ENCODE data around the gene LRTM1.

Gene LRTM1

GRCh38 chr3:54917862-54918261 is 10.0 kb downstream of the LRTM1 start:
- no peaks in the 10 kb centered on the region for H3K27me3 Mint-ChIP-seq (ENCODE audit: low read depth)
- no peaks in the 10 kb centered on the region for H3K9me3 Mint-ChIP-seq
- H3K27ac Mint-ChIP-seq = no peak overlapping the region
- H3K4me1 Mint-ChIP-seq (ENCODE audit: low read depth) = no peaks in the 10 kb centered on the region
- no peaks in the 10 kb centered on the region for H3K36me3 Mint-ChIP-seq (ENCODE audit: low read depth)
- DNase-seq (ENCODE audit: low spot score) = no peak
- H3K4me3 Mint-ChIP-seq = no peak overlapping the region

- no peaks in the 10 kb centered on the region for H3K4me1 Mint-ChIP-seq (ENCODE audit: low read depth)
- no peak overlapping the region for H3K4me3 Mint-ChIP-seq
- no peak overlapping the region for H3K27ac Mint-ChIP-seq
- no peaks in the 10 kb centered on the region for H3K36me3 Mint-ChIP-seq (ENCODE audit: low read depth)
- H3K9me3 Mint-ChIP-seq = no peaks in the 10 kb centered on the region
- no peaks in the 10 kb centered on the region for H3K27me3 Mint-ChIP-seq (ENCODE audit: low read depth)
- DNase-seq (ENCODE audit: low spot score) = no peak
Observed at GRCh38 chr3:54917174-54917573, 10.7 kb downstream of the LRTM1 start.

GRCh38 chr3:54916732-54917131 is 11.1 kb downstream of the LRTM1 start:
- Mint-ChIP-seq H3K27me3 (ENCODE audit: low read depth) (no peaks in the 10 kb centered on the region), H3K36me3 (ENCODE audit: low read depth) (no peaks in the 10 kb centered on the region), H3K4me1 (ENCODE audit: low read depth) (no peaks in the 10 kb centered on the region), H3K9me3 (no peaks in the 10 kb centered on the region), H3K27ac (no peak overlapping the region), H3K4me3 (no peak overlapping the region)
- no peak for DNase-seq (ENCODE audit: low spot score)

GRCh38 chr3:54915976-54916375 is 11.9 kb downstream of the LRTM1 start:
- Mint-ChIP-seq H3K4me1 (ENCODE audit: low read depth) (no peaks in the 10 kb centered on the region), H3K27me3 (ENCODE audit: low read depth) (no peaks in the 10 kb centered on the region), H3K27ac (no peak overlapping the region)

DNA sequence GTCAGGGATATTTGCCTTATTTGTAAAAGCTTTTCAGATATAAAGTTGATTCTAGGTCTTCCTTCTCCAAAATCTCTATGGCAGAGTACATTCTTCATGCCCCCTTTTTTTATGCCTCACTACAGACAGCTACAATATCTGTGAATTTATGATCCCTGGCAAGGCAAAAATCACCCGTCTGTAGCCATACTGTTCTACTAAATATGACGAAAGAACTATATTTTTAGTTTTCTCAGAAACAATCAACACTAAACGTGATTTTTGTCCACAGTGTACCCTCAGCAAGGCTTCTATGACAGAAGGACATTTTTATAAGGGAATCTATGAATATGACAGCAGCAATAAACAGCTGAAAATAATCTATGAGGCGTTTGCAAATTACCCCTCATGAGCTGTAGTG is 12.7 kb downstream of the LRTM1 start:
- Mint-ChIP-seq H3K4me1 (ENCODE audit: low read depth) (no peaks in the 10 kb centered on the region), H3K27me3 (ENCODE audit: low read depth) (no peaks in the 10 kb centered on the region), H3K36me3 (ENCODE audit: low read depth) (no peaks in the 10 kb centered on the region), H3K27ac (no peak overlapping the region), H3K9me3 (no peaks in the 10 kb centered on the region), H3K4me3 (no peak overlapping the region)
- no peak for DNase-seq (ENCODE audit: low spot score)

More at GRCh38 chr3:54915976-54916375, 11.9 kb downstream of the LRTM1 start:
- Mint-ChIP-seq H3K9me3 (no peaks in the 10 kb centered on the region), H3K4me3 (no peak overlapping the region), H3K36me3 (ENCODE audit: low read depth) (no peaks in the 10 kb centered on the region)
- no peak for DNase-seq (ENCODE audit: low spot score)

- no peak overlapping the region for H3K4me3 Mint-ChIP-seq
- no peaks in the 10 kb centered on the region for H3K36me3 Mint-ChIP-seq (ENCODE audit: low read depth)
- H3K27ac Mint-ChIP-seq = no peak overlapping the region
- H3K27me3 Mint-ChIP-seq (ENCODE audit: low read depth) = no peaks in the 10 kb centered on the region
- no peaks in the 10 kb centered on the region for H3K9me3 Mint-ChIP-seq
- no peak for DNase-seq (ENCODE audit: low spot score)
- no peaks in the 10 kb centered on the region for H3K4me1 Mint-ChIP-seq (ENCODE audit: low read depth)
Observed at GRCh38 chr3:54914180-54914579, 13.7 kb downstream of the LRTM1 start.

DNA sequence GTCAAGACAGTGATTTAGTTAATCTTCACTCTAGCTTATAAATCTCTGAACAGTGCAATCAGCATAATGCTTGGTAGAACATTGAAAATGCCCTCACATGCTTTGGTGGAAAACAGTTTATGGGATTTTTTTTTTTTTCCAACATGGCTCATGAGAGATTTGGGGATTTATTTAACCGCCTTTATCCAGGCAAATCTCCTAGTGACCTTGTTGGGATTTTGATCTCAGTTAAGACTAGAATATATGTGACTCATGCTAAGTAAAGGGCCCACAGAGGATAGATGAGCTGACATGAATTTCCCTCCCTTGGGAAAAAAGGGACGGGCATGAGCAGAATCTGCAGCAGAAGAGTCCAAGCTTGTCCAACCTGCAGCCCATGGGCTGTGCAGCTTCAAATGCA is 18.7 kb downstream of the LRTM1 start:
- Mint-ChIP-seq H3K4me3 (no peak overlapping the region), H3K4me1 (ENCODE audit: low read depth) (no peaks in the 10 kb centered on the region)

DNA sequence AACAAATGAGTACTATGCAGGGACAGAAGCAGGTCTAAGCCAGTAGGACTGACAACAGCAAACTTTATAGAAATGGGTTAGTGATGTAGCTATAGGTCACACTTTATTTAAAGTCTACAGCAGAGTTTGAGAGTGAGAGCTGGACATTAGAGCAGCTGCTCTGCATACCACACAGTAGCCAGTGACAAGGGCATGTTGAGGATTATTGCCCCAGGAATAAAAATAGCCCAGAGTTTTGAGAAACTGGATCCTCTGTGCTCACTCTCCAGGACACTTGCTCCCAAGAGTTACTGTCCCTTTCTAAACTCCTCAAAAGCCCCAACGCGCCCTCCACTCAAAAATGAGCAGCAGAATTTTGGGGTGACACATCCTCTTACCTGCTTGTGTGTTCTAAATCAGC is 21.1 kb downstream of the LRTM1 start:
- Mint-ChIP-seq H3K4me3 (no peak overlapping the region), H3K27ac (no peak overlapping the region), H3K27me3 (ENCODE audit: low read depth) (no peaks in the 10 kb centered on the region), H3K4me1 (ENCODE audit: low read depth) (no peaks in the 10 kb centered on the region), H3K9me3 (no peaks in the 10 kb centered on the region), H3K36me3 (ENCODE audit: low read depth) (no peaks in the 10 kb centered on the region)
- DNase-seq (ENCODE audit: low spot score) = no peak

More for the DNA sequence above, 18.7 kb downstream of the LRTM1 start:
- Mint-ChIP-seq H3K27ac (no peak overlapping the region), H3K9me3 (no peaks in the 10 kb centered on the region), H3K27me3 (ENCODE audit: low read depth) (no peaks in the 10 kb centered on the region), H3K36me3 (ENCODE audit: low read depth) (no peaks in the 10 kb centered on the region)
- no peak for DNase-seq (ENCODE audit: low spot score)

GRCh38 chr3:54905920-54906319 is 21.9 kb downstream of the LRTM1 start:
- no peak for DNase-seq (ENCODE audit: low spot score)
- no peak overlapping the region for H3K27ac Mint-ChIP-seq
- no peaks in the 10 kb centered on the region for H3K4me1 Mint-ChIP-seq (ENCODE audit: low read depth)
- H3K36me3 Mint-ChIP-seq (ENCODE audit: low read depth) = no peaks in the 10 kb centered on the region
- no peaks in the 10 kb centered on the region for H3K27me3 Mint-ChIP-seq (ENCODE audit: low read depth)
- no peaks in the 10 kb centered on the region for H3K9me3 Mint-ChIP-seq
- H3K4me3 Mint-ChIP-seq = no peak overlapping the region

GRCh38 chr3:54905261-54905888 is 22.5 kb downstream of the LRTM1 start:
- no peaks in the 10 kb centered on the region for H3K27me3 Mint-ChIP-seq (ENCODE audit: low read depth)
- H3K36me3 Mint-ChIP-seq (ENCODE audit: low read depth) = no peaks in the 10 kb centered on the region
- H3K4me1 Mint-ChIP-seq (ENCODE audit: low read depth) = no peaks in the 10 kb centered on the region
- no peak overlapping the region for H3K4me3 Mint-ChIP-seq
- H3K9me3 Mint-ChIP-seq = no peaks in the 10 kb centered on the region
- no peak for DNase-seq (ENCODE audit: low spot score)
- no peak overlapping the region for H3K27ac Mint-ChIP-seq

GRCh38 chr3:54901906-54902685 is 25.8 kb downstream of the LRTM1 start:
- Mint-ChIP-seq H3K36me3 (ENCODE audit: low read depth) (no peaks in the 10 kb centered on the region), H3K27me3 (ENCODE audit: low read depth) (no peaks in the 10 kb centered on the region), H3K4me1 (ENCODE audit: low read depth) (no peaks in the 10 kb centered on the region), H3K9me3 (no peaks in the 10 kb centered on the region), H3K4me3 (no peak overlapping the region), H3K27ac (no peak overlapping the region)
- DNase-seq (ENCODE audit: low spot score) = no peak

GRCh38 chr3:54900838-54901591 is 26.8 kb downstream of the LRTM1 start:
- no peaks in the 10 kb centered on the region for H3K9me3 Mint-ChIP-seq
- H3K36me3 Mint-ChIP-seq (ENCODE audit: low read depth) = no peaks in the 10 kb centered on the region
- no peak overlapping the region for H3K4me3 Mint-ChIP-seq
- no peak overlapping the region for H3K27ac Mint-ChIP-seq
- H3K4me1 Mint-ChIP-seq (ENCODE audit: low read depth) = no peaks in the 10 kb centered on the region
- DNase-seq (ENCODE audit: low spot score) = no peak
- H3K27me3 Mint-ChIP-seq (ENCODE audit: low read depth) = no peaks in the 10 kb centered on the region

- no peaks in the 10 kb centered on the region for H3K36me3 Mint-ChIP-seq (ENCODE audit: low read depth)
- no peaks in the 10 kb centered on the region for H3K4me1 Mint-ChIP-seq (ENCODE audit: low read depth)
- no peaks in the 10 kb centered on the region for H3K9me3 Mint-ChIP-seq
- no peak overlapping the region for H3K27ac Mint-ChIP-seq
- H3K4me3 Mint-ChIP-seq = no peak overlapping the region
- no peaks in the 10 kb centered on the region for H3K27me3 Mint-ChIP-seq (ENCODE audit: low read depth)
- DNase-seq (ENCODE audit: low spot score) = no peak
Observed at GRCh38 chr3:54899273-54899672, 28.6 kb downstream of the LRTM1 start.

- Mint-ChIP-seq H3K27me3 (ENCODE audit: low read depth) (no peaks in the 10 kb centered on the region), H3K27ac (no peak overlapping the region), H3K4me1 (ENCODE audit: low read depth) (no peaks in the 10 kb centered on the region), H3K4me3 (no peak overlapping the region), H3K9me3 (no peaks in the 10 kb centered on the region), H3K36me3 (ENCODE audit: low read depth) (no peaks in the 10 kb centered on the region)
- DNase-seq (ENCODE audit: low spot score) = no peak
Observed at GRCh38 chr3:54897028-54897711, 30.7 kb downstream of the LRTM1 start.

Measured in T-helper 2 cell treated with Interferon-gamma antibody and Interleukin-4, amounts not matched to agents 5 μg/mL and 100 μg/mL, for 36 hours (primary cell).